GM04504 (cell line): ENCODE measurements around the gene CFAP92.

Experiments
- DNase-seq: peaks from one replicate; pipeline ENCODE4 v3.0.0-alpha.2; 2012; ENCODE audit warnings: low read depth

CFAP92 gene

GRCh38 chr3:129006864-129007263 lies 13.0 kb upstream of the CFAP92 start:
- no peak for DNase-seq

GRCh38 chr3:129005526-129006303 lies 11.8 kb upstream of the CFAP92 start:
- DNase-seq = no peak

- DNase-seq = no peak
Measured at GRCh38 chr3:129004639-129005295, 10.9 kb upstream of the CFAP92 start.

GRCh38 chr3:129003578-129004112 lies 9.8 kb upstream of the CFAP92 start:
- no peak for DNase-seq

- no peak for DNase-seq
Measured at GRCh38 chr3:129002573-129003569, 9.0 kb upstream of the CFAP92 start.

- DNase-seq = no peak
Measured at GRCh38 chr3:129001806-129002572, 8.1 kb upstream of the CFAP92 start.

- DNase-seq = no peak
Measured at GRCh38 chr3:129001101-129001805, 7.4 kb upstream of the CFAP92 start, which contains the start of gene EFCC1. TSS of gene EFCC1 (plus strand) at chr3:129001304. CDS start at chr3:129001629, 325 bp downstream.

GRCh38 chr3:129000742-129001100 lies 6.8 kb upstream of the CFAP92 start:
- no peak for DNase-seq

GRCh38 chr3:128999102-128999501 lies 5.2 kb upstream of the CFAP92 start:
- DNase-seq = no peak

- DNase-seq = no peak
Measured at GRCh38 chr3:128998561-128998960, 4.7 kb upstream of the CFAP92 start.

- DNase-seq = no peak
Measured at GRCh38 chr3:128997486-128998133, 3.7 kb upstream of the CFAP92 start.

- DNase-seq = no peak
Measured at GRCh38 chr3:128996726-128997125, 2.9 kb upstream of the CFAP92 start.

GRCh38 chr3:128996200-128996599 lies 2.3 kb upstream of the CFAP92 start:
- no peak for DNase-seq

- DNase-seq = no peak
Measured at GRCh38 chr3:128995737-128996136, 1.9 kb upstream of the CFAP92 start.

GRCh38 chr3:128994581-128995546 lies 988 bp upstream of the CFAP92 start:
- DNase-seq = no peak

GRCh38 chr3:128994173-128994512 lies 267 bp upstream of the CFAP92 start:
- no peak for DNase-seq

- no peak for DNase-seq
Measured at GRCh38 chr3:128992926-128993460, 883 bp downstream of the CFAP92 start.

- no peak for DNase-seq
Measured at GRCh38 chr3:128991355-128991895, 2.5 kb downstream of the CFAP92 start.

- no peak for DNase-seq
Measured at GRCh38 chr3:128988286-128988685, 5.6 kb downstream of the CFAP92 start.
